Activated effector memory CD4-positive, alpha-beta T cell treated with Interleukin-2 at 50 U/mL for 16 hours (primary cell): ENCODE results near the gene WNT7A.
"Not testable (repeated sequence)": the region's sequence is repeated elsewhere in the genome, so short reads cannot be mapped to it uniquely, and the experiment has no call there.

Experiments used
- DNase-seq: peaks from one replicate; pipeline ENCODE4 v3.0.0-alpha.2; 2020

Gene WNT7A

GRCh38 chr3:13865106-13865505 is 14.8 kb downstream of the WNT7A start:
- DNase-seq, result no peak

- no peak for DNase-seq
Measured at GRCh38 chr3:13863965-13864595, 15.8 kb downstream of the WNT7A start.

GRCh38 chr3:13863382-13863952 is 16.4 kb downstream of the WNT7A start:
- no peak for DNase-seq

- no peak for DNase-seq
Measured at GRCh38 chr3:13861461-13861860, 18.4 kb downstream of the WNT7A start.

GRCh38 chr3:13860001-13860400 is 19.9 kb downstream of the WNT7A start:
- no peak for DNase-seq

- no peak for DNase-seq
Measured at GRCh38 chr3:13858768-13859520, 20.9 kb downstream of the WNT7A start.

- DNase-seq, result no peak
Measured at GRCh38 chr3:13857702-13858380, 22.0 kb downstream of the WNT7A start.

GRCh38 chr3:13856628-13857027 is 23.2 kb downstream of the WNT7A start:
- DNase-seq, result not testable (repeated sequence)

- DNase-seq, result no peak
Measured at GRCh38 chr3:13856006-13856405, 23.9 kb downstream of the WNT7A start.

- no peak for DNase-seq
Measured at GRCh38 chr3:13854492-13854891, 25.4 kb downstream of the WNT7A start.

- DNase-seq, result no peak
Measured at GRCh38 chr3:13853978-13854296, 25.9 kb downstream of the WNT7A start.

- no peak for DNase-seq
Measured at GRCh38 chr3:13853256-13853977, 26.5 kb downstream of the WNT7A start.

GRCh38 chr3:13852638-13853009 is 27.2 kb downstream of the WNT7A start:
- no peak for DNase-seq

- no peak for DNase-seq
Measured at GRCh38 chr3:13851997-13852637, 27.8 kb downstream of the WNT7A start.

- DNase-seq, result no peak
Measured at GRCh38 chr3:13851091-13851849, 28.6 kb downstream of the WNT7A start.

- no peak for DNase-seq
Measured at GRCh38 chr3:13850161-13850945, 29.5 kb downstream of the WNT7A start.

- no peak for DNase-seq
Measured at GRCh38 chr3:13849018-13849417, 30.9 kb downstream of the WNT7A start.

GRCh38 chr3:13846716-13847570 is 32.9 kb downstream of the WNT7A start:
- DNase-seq, result no peak

- no peak for DNase-seq
Measured at GRCh38 chr3:13846238-13846637, 33.6 kb downstream of the WNT7A start.

GRCh38 chr3:13845806-13846205 is 34.1 kb downstream of the WNT7A start:
- DNase-seq, result no peak
